Glomerular endothelial cell (primary cell): Measurements from ENCODE around the gene CDK5RAP3. TPM values are rescaled to one million over a fixed set of nuclear protein-coding genes. Genes with fewer than 3 reads are reported as not detected.
"Not testable (repeated sequence)": the region's sequence is repeated elsewhere in the genome, so short reads cannot be mapped to it uniquely, and the experiment has no call there.

Experiments
- DNase-seq: peaks from one replicate; pipeline ENCODE4 v3.0.0-alpha.2; 2011; ENCODE audit warnings: low read depth, low spot score; ENCODE audit errors: extremely low read depth
- total RNA-seq: library from RNA; depleted of rRNA; stranded (reverse); fragments of >200 nt; gene quantifications from 2 replicates; pipeline ENCODE4 v1.2.3, GENCODE V29; 2015

The CDK5RAP3 gene
- total RNA-seq, 1 donor from 2014 or later: 98.2 TPM

GRCh38 chr17:47969930-47970724 is 786 bp upstream of the CDK5RAP3 start:
- no peak for DNase-seq

GRCh38 chr17:47973541-47973940 is 2.6 kb downstream of the CDK5RAP3 start:
- DNase-seq: no peak

- no peak for DNase-seq
These were observed 4.4 kb downstream of the CDK5RAP3 start for GRCh38 chr17:47975189-47975822.

GRCh38 chr17:47975823-47976205 is 4.9 kb downstream of the CDK5RAP3 start:
- no peak for DNase-seq

DNA sequence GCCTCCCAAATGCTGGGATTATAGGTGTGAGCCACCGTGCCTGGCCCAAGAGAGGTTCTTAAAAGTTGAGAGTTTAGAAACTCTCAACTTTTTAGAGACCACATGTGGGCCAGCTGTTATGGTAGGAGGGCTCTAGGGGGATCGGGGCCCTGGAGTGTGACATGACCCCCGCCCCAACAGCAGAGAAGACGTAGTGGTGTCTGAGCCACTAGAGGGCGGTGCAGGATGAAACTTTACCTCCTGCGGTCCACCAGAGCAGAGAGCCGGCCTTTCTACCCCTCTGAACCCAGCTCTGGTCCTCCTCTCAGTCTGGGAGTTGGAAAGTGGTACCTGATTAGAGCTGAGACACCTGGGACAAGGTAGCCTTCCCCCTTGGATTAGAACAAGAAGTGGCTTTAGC is 7.4 kb downstream of the CDK5RAP3 start:
- DNase-seq: no peak

DNA sequence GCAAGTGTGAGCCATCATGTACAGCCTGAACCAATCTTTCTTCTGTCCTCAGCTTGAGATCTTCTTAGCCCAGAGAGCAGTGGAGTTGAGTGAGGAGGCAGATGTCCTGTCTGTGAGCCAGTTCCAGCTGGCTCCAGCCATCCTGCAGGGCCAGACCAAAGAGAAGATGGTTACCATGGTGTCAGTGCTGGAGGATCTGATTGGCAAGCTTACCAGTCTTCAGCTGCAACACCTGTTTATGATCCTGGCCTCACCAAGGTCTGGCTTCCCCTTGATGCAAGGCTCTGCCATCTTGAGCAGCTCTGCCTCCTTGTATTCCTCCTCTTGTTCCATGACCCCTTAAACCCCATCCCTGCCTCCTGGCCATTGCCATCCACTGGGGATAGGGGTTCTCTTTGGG is 9.6 kb downstream of the CDK5RAP3 start:
- DNase-seq: no peak

- DNase-seq: no peak
These were observed 10.5 kb downstream of the CDK5RAP3 start for GRCh38 chr17:47981462-47981861.

GRCh38 chr17:47982091-47982617 is 11.2 kb downstream of the CDK5RAP3 start:
- DNase-seq: no peak

GRCh38 chr17:47982645-47983390 is 11.9 kb downstream of the CDK5RAP3 start:
- no peak for DNase-seq

GRCh38 chr17:47983492-47984223 is 12.7 kb downstream of the CDK5RAP3 start:
- DNase-seq: no peak

- no peak for DNase-seq
These were observed 15.6 kb downstream of the CDK5RAP3 start for GRCh38 chr17:47986520-47986919.

DNA sequence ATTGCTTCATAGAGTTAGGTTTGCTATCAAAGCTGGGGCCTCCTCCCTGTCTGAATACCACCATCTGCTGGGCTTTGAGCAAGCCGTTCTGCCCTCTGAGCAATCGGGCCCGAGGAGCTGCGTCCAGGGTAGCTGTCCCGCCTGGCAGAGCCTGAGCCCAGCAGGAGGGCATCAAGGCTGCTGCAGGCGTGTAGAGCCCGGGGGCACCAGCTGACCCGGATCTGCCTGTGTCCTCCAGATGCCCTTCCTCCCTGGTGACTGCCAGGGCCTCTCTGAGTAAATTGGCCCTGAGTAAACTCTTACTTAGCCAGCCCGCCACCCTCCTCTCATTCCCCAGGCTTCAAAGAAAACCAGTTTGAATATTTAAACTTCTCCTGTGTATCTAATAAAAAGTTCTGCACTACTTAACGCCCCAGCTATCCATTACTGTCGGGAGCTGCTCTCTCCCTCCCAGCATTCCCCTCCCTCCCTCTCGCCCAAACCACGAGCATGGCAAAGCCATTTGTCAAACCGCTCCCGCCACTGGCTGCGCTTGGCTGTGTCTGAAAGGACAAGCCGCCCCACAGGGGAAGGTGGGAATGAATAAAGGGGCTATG is 16.4 kb downstream of the CDK5RAP3 start:
- no peak for DNase-seq

DNA sequence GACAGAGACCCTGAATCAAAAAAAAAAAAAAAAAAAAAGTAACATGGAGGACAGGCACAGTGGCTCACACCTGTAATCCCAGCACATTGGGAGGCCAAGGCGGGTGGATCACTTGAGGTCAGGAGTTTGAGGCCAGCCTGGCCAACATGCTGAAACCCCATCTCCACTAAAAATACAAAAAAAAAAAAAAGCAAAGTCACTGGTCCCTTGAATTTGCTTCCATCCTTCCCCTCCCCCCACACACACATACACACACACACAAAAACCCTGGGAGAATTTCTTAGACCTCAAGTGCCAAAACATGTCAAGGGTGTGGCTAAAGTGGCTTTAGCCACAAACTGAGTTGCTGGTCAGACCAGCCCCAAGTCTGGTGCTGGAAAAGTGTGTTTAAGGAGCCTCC is 17.5 kb downstream of the CDK5RAP3 start:
- not testable (repeated sequence) for DNase-seq

- no peak for DNase-seq
These were observed 18.2 kb downstream of the CDK5RAP3 start for GRCh38 chr17:47989159-47989558.

DNA sequence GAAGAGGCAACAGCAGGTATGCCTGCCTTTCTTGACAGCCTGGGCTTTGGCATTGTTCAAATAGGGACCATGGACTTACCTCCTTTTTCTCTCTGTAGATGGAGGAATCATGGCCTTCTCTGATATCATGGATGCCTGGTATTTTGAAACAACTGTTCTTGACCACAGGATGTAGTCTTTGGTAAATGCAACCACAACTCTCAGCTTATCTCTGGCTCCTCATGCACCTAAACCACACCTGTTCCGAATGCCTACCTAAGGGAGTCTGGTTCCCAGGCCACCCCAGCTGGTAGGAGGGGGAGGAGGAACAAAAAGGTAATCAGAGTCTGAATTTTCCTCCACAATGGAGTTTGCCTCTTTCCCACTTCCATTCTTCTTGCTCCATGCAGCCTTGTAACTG is 18.8 kb downstream of the CDK5RAP3 start:
- DNase-seq: no peak

GRCh38 chr17:47990962-47991731 is 20.2 kb downstream of the CDK5RAP3 start:
- DNase-seq: no peak

- no peak for DNase-seq
These were observed 21.3 kb downstream of the CDK5RAP3 start for GRCh38 chr17:47992216-47992615.

DNA sequence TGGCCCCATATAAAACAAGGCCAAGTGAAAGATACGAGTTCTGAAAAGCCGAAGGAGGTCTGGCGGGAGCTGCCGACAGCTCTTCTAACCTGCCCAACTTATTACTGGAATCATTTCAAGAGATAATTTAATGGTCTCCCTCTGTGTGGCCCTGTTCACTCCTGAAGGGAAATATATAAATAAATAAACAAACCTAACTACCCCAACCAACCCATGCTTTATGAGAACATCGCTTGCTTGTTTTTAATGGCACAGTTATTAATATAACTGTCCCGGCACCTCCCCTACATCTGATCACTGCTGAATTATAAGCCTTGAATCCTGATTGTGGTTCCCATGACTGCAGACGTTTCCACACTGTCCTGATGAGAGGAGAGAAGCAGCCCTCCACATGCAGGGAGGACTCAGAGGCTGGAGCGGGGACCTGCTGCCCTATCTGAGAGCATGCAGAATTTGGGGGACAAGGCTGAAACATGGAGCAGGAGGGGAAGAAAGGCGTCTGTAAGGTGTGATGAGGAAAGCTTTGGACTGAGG is 22.2 kb downstream of the CDK5RAP3 start:
- DNase-seq: no peak

- no peak for DNase-seq
These were observed 23.1 kb downstream of the CDK5RAP3 start for GRCh38 chr17:47993964-47994363.
